SIG-M5 (cell line): ENCODE measurements around the gene BABAM2.
"Not testable (repeated sequence)": the region's sequence is repeated elsewhere in the genome, so short reads cannot be mapped to it uniquely, and the experiment has no call there.

Experiments used
- DNase-seq: peaks from one replicate; lab custom pipeline; 2025; lab: John Stamatoyannopoulos, UW

The BABAM2 gene

DNA sequence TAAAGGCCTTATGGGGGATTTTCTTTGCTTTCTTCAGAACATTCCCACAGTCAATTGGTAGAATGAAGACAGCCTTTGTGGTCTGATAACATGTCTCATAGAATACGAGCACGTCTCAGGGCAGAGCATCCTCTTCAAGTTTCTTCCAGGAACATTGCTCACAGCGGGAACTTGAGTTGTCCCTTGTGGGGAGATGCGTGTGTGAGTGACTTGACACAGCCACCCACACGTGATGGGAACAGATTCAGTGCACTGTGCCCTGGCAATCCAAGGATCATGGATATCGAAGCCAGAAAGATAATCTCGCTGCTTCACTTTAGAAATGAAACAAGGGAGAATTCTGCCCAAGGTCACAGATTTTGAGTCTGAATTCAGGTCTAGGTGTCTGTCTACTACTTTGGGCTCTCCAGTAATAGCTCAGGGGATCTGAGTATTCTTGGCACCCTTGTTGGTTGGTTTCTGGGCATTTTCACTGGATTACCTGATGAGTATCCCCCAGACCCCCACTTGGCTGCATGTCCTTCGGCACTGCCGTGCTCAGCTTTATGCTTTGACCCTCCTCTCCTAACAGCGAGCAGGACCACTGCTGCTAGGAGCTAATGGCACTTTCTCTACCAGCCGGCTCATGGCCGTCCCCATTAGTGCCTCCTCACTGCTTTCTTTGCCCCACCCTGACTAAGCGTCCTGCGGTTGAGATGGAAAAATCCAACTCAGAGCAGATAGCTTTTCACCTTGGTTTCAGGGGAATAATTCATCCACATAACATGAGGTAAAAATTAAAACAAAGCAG is 426.2 kb downstream of the BABAM2 start:
- no peak for DNase-seq

DNA sequence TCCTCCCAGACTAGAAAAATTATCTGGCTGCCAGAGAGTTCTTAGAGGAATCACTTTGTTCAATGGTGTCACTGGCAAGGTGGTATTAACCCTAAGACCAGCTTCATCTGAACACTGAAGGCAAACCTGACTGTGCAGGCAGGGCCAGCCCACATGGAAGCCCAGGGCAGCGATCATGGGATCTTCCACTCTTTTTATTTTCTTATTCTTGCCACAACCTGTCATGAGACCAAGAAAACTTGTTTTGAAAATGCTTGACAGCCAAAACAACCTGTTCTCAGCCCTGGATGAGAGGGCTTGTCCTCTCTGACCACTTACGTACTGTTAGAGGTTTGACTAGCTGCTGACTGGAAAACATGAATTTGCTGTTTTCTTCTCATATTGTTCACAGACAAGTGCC is 426.9 kb downstream of the BABAM2 start:
- no peak for DNase-seq

DNA sequence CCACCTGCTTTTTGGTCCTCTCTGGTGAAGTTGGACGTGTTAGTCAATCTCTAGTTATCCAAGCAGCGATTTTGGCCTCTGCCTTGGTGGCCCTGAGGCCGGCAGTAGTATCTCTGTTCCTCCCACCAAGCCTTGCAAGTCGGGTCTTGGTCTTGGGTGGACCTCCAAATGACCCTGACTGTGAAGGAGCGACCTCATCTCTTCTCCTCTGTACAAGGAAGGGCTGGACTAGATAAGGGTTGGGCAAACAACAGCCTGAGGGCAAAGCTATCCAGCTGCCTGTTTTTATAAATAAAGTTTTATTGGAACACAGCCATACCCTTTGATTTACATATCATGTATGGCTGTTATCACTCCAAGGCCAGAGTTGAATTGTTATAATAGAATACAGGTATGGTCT is 427.5 kb downstream of the BABAM2 start:
- no peak for DNase-seq

DNA sequence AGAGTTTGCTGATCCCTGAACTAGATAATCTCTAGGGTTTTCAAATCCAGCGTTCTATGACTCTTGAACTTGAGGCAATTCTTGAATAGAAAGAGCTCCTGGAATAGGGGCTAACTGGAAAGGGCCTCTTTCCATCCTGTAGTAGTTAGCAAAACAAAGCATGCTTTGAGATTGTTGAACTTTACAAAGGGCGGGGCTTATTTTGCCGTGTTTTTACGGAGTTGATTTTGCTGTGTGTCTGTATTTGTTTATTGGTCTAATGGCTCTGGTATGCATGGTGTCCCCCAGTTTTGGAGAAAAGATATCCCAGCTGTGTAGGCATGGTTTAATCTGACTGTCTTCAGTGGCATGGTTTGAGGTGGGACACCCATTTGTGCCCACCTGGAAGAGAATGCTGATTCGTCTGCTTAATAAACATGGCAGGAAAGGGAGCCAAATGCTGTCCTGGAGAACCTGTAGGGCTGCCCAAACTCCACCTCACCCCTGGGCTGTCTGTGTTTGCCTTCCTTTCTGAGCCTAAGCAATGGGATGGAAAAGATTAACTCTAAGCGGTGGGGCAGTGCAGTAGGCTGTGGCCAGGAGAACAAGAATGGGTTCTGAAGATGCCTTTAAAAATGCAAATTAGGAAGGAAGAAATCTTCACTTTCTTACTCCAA is 428.1 kb downstream of the BABAM2 start:
- no peak for DNase-seq

DNA sequence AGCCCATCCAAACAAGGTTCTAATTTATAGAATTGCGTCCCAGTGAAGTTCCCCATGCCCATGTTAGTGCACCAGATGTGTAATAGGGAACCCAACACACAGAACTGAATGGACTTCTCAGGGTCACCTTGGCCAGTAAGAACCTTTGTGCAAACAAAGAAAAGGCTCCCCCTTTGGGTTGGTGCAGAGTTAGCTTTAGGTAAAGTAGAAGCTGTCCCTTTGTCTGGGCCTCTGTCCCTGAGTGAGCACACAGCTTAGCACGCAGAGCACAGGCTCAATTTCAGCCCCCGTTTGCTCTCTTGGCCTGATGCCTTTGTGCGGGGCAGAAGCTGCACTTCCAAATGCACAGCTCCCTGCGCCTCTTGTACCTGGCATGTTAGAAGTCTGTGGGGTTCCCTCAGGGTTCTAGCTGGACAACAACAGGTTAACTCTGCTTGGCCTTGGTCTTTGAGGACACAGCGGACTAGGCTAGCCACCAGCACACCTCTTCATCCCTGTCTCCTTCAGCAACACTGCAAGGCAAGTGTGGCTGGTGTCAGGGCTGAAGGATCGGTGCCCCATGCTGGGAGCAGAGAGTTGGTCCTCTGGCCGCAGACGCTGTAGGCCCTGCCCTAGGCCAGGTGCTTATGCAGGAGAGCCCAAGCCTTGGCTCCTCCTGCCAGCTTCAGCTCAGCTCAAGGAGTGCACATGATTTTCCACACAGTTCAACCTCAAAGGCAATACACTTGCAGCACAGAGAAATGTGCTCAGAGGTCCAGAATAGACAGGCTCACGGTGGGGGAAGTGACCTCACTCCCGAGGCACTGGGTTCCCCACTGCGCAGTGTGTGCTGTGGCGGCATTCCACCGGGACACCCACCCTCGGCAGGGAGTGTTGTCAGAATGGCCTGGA is 428.8 kb downstream of the BABAM2 start:
- no peak for DNase-seq

DNA sequence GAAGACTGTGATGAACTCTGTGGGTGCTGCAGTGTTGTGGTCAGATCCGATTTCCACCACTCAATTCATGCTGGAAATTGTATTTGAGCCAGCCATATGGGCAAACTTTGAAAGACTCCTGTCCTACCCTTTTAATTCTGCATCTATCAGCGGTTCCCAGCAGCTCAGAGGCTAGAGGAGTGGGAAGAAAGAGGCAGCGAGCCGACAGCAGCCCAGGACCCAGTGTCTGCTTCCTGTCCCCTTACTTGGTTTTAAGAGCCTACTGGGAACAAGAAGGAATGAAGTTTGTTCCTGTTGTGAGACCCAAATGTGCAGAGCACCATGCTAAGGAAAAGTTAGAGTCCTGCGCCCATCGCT is 429.5 kb downstream of the BABAM2 start:
- DNase-seq = no peak

DNA sequence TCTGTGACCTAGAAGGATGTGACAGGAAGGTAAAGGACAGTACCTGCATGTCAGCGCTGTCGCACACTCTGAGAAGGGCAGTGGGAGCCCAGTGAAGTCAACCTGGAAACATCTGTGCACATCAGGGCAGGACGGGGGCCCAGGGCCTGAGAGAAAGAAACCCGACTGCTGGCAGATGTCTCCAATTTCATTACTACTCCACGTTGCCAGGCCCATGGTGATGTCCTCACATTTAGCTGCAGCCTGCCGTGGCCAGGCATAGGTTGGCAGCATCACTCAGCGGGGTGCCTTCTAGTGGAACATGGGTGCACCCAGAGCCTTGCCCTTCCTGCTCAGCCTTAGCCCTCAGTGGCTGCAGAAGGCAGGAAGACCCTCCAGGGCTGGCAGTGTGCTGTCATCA is 429.8 kb downstream of the BABAM2 start:
- DNase-seq = no peak

DNA sequence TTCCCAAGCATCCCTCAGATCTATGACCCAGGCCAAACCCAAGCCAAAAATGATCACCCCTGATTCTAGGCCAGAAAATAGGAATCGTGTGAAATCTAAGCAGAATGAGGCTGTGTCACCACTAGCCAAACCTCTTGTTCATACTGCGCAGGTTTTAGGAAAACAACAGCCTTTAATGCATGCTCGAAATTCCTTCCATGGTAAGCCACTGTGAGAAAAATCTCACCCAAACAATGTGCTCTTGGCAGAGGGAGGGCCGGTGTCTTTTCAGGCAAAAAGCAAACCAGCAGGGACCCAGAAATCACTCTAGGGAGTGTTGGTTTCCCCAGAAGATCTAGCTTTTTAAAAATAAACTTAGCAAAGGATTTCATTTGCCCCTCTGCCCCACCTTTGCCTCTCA is 430.9 kb downstream of the BABAM2 start:
- DNase-seq = no peak

DNA sequence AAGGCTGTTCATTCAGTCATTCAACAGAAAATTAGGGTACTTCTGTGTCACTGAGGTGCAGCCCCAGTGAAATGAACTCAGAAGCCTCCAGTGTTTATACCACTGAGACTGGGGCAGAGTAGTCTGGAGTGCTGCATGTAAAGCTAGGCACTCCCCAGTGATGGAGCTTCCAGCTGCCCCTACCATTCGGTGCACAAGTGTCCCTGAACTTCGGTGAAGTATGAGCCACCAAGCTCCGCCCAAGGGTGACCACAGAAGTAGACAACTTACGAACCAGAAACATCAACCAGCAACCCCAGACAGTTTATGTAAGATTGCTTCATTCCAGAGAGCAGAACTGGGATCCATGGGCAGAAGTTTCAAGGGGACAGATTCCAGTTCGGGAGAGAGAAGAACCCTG is 431.5 kb downstream of the BABAM2 start:
- DNase-seq = no peak

DNA sequence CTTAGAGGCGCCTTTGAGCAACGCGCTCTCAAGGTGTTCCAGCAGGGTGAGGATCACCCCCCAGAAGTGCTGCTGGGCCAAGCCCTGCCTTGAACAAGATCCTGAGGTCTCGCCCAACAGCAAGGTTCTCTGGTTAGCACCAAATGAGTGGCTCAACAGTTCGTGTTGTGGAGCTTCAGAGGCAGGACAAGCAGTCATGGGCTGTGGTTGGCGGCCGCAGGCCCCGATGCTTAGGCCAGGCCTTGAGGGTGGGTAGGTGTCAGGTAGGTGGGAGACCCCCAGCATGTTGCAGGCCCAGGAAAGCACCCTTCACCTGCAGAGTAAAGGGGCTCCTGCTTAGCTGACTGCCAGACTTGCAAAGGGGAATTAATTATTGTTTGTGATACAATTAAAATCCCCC is 431.9 kb downstream of the BABAM2 start:
- no peak for DNase-seq

DNA sequence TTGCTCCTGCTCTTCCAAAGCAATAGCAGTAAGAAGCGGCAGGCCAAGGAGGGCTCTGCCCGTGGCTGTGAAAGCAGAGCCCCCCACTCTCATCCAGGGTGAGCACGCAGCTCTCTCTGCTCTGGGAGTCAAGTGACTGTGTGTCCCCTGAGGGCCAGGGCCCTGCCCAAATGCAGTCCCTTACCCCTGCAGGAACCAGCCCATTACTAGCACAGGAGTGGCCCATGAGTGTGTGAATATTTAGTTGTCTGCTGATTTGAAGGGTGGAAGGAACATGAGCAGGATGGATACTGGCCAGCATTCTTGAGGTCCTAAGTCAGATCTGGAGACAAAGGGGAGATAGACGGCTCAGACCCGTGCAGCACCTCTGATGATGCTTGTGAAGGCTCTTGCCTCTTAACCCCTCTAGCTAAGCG is 432.5 kb downstream of the BABAM2 start:
- DNase-seq = no peak

DNA sequence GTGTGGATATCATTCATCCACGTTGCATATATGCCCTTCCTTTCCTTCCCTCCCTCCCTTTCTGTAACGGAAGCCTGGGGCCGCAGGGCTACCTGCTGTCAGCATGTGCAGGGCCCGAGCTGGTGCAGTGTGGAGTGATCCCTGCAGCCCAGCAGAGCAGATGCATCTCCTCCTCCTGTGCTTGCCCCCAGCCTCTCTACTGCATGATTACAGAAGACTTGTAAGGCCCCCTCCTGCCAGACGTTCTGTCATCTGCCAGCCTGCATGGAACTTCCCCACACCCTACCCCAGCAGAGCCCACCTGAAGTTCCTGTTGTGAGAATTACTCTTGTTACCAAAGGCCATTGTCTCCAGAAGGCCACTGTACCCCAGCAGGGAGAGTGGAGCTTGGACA is 434.6 kb downstream of the BABAM2 start:
- no peak for DNase-seq

DNA sequence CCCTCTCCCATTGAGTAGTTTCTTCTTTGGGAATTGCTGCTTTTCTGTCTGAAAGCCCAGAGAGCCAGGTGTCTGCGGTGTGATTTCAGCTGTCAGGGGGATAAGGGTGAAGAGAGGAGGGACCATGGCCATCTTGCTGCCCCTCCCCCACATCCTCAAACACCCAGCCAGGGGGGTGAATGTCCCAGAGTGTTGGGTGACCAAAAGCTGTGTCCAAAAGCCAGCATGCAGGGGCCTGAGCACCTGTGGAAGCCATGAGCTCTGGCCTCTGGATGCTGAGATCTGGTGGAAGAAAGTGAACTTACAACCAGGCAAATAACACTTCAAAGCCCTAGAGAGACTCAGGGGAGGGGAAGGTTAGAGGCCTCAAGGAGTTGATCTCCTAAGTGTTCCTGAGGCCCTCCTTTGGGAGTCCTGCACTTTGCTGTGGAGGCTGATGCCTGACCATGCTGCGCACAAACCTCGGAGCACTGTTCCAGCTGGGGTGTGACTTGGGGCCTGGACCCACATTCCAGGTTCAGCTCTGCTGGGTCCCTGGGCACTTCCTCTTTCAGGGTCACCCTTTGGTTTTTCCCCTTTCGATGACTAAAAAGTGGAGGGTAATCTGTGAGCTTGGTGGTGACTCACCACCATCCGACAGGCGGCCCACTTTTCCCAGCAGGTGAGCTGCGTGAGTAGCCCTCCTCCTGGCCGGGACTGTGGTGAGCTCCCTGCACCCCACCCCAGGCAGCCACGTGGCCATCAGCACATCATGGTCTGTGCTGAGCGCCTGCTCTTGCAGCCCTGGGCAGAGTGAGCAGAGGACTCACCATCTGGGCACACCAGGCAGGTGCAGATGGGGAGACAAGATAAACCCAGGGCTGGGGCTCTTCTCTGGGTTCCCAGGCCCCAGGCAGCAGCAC is 435.3 kb downstream of the BABAM2 start:
- no peak for DNase-seq

DNA sequence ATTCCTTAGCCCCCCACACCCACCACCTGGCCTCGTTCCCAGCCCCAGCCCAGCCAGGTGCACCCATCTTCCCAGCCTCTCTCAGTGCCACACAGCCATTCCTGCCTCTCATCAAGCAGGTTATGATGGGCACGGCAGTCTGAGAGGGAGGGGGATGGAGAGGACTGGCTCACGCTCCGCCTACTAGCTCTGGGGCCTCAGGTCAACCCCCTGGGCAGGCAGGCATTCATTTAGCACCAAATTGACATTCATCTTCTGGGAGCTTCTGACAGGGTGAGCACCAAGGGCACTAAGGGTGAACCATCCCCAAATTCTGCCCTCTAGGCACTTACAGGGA is 435.9 kb downstream of the BABAM2 start:
- no peak for DNase-seq

DNA sequence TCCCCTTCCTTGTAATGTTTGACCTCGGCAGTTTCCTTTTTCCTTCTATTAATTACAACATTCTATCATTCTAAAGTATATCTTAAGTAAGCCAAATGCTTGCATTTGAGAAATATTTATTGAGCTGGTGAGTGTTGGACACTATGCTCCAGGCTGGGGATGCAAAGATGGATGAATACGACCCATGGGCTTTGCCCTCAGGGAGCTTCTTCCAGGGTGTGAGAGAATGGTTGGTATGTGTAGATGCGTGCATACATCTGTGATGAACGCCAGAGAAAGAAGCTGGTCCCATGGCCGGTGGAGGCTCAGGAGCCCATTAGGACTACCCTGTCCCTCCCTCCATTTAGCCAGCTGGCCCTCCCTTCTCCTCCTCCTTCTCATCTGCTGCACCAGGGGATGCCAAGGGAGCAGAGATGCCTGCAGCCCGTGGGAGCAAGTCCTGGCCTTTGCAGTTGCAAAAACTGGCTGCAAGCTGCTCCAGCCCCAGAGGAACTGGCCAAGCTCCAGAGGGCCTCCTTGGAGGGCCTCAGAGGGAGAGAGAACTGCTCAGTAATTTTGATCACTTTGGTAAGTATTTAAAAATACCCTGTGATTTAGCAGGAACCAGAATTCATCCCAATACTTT is 436.5 kb downstream of the BABAM2 start:
- DNase-seq = no peak

DNA sequence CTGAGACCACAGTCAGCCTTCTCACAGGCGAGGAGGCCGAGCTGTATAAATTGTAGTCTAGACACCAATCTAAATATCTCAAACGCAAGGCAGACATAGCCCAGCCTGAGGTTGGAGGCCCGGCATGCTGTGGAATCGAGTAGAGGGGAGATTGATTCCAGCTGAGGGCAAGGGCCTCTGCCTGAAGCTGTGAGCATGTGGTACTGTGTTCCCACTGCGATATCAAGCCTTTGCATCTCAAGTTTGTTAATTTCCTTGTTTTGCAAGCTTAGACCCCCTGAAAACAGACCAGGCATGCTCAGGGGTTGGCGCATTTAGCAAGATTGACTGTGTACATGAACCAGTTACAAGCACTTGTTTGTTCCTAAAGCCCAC is 437.0 kb downstream of the BABAM2 start:
- no peak for DNase-seq

DNA sequence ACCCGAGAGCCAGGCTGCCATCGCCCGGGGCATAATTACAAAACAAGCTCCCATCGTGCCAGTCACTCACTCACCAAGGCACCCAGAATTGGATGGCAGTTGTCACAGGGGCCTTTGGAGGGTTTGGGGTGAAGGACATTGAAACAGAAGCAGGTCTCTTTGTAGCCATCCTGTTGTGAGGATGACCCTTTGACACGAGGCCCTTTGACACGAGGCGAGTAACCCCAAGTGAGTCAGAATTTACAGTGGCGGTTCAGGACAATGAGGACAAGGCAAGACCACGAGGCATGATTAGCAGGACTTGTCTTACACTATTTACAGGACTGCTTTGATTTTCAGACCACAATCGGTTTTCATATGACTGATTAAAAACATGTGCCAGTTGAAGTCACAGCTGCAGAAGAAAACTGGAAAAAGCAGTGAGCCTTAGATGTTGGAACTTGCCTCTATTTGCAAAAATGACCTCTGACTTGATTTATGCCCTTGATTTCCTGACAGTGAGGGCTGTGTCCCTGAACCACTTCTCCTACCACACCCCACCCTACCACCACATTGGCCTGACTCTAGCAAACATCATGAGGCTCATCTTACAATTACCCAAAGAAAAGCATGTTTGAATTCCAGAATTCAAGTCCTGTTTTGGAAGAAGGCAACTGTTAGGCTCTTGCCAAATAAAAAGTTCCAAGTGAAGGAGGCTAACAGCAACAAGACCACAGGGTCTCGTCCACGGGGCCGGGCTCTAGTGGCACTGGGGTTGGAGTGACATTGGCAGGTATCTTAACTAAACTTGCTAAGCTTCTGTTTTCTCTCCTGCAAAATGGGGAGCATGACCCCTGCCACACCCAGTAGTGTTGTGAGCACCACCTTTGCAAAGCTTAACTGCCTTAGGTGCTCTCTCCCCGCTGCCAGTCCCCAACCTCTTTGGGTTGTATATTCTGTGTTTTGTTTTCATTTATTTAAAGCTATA is 437.7 kb downstream of the BABAM2 start:
- DNase-seq = no peak

DNA sequence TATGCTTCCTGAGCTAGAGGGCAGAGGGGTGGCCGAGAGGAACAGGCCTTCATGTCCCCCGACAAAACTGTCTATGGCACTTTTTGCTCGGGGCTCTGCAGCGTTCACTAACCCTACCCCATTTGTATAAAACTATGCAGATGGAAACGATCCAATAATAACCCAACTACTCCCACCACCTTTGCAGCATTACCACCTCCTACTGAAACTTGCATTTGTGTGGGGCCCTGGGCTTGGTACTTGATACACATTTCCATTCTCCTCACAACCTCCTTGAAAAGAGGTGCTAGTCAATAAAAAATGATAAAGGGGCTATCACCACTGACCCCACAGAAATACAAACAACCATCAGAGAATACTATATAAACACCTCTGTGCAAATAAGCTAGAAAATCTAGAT is 438.7 kb downstream of the BABAM2 start:
- no peak for DNase-seq

DNA sequence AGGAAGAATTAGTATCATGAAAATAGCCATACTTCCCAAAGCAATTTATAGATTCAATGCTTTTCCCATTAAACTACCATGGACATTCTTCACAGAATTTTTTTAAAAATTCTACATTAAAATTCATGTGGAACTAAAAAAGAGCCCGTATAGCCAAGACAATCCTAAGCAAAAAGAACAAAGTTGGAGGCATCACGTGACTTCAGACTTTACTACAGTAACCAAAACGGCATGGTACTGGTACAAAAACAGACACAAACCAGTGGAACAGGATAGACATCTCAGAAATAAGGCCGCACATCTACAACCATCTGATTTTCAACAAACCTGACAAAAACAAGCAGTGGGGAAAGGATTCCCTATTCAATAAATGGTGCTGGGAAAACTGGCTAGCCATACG is 440.2 kb downstream of the BABAM2 start:
- not testable (repeated sequence) for DNase-seq

DNA sequence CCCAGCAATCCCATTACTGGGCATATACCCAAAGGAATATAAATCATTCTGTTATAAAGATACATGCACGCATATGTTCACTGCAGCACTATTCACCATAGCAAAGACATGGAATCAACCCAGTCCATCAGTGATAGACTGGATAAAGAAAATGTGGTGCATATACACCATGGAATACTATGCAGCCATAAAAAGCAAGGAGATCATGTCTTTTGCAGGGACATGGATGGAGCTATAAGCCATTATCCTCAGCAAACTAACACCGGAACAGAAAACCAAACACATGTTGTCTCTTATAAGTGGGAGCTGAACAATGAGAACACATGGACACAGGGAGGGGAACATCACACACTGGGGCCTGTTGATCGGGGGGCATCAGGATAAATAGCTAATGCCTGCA is 441.3 kb downstream of the BABAM2 start:
- DNase-seq = not testable (repeated sequence)
